Measurements from ENCODE around the gene C3.
"Not testable (repeated sequence)": the region's sequence is repeated elsewhere in the genome, so short reads cannot be mapped to it uniquely, and the experiment has no call there.

C3 gene

DNA sequence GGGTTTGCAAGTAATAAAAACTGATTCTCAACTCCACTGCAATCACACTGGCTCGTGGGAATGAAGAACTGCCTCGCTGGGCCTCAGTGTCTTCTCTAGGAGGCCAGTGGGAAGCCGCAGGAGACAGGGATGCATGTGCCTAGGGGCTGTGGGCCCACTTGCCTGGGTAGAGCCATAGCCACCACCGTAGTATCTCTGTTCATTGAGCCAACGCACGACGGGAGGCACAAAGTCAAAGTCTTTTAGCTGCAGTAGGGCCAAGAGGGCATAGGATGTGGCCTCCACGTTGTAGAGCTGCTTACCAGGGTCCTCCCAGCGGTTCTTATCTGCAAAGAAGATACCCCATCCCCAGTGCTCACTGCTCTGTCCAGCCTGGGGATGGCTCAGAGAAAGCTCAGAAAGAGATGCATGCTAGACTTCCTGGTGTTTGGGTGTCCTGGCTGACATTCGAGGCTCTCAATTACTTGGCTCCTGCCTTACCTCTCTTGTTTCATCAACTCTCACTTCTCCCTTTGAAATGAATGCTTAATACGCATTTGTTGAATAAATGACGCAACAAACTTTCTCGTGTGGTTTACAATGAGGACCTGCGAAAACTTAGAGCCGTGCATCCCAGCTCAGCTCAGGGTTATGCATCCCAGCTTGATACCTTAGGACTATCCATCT lies 34.4 kb downstream of the C3 start:
- DNase-seq: no peak

DNA sequence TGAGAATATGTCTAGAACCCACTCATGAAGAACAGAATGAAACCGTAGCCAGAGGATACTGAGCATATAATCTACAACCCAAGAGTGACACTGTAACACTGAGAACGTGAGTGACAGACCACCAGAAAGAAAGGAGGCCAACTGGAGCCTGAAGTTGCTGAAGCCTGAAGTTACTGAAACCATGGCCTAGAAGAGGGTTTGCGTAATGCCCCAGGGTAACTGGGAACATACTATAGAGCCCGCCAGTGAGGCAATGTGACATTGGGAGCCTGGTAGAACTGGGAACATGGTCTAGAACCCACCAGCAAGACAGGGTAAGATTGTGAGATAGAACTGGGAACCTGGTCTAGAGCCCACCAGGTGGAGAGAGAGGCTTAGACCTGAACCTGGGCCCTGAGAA lies 35.0 kb downstream of the C3 start:
- no peak for DNase-seq

DNA sequence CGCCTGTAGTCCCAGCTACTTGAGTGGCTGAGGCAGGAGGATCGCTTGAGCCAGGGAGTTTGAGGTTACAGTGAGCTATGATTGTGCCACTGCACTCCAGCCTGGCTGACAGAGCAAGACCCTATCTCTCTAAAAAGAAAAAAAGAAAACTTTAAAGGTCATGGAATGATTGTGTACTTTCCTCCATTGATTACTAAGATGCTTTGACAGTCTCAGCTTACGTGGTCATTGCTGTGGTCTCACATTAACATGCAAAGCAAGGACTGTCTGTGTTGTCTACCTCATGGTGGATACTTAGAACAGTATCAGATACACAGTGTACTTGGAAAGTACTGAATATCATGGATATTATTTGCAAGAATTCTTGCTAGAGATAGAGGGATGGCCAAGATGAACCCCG lies 36.5 kb downstream of the C3 start:
- DNase-seq: no peak

DNA sequence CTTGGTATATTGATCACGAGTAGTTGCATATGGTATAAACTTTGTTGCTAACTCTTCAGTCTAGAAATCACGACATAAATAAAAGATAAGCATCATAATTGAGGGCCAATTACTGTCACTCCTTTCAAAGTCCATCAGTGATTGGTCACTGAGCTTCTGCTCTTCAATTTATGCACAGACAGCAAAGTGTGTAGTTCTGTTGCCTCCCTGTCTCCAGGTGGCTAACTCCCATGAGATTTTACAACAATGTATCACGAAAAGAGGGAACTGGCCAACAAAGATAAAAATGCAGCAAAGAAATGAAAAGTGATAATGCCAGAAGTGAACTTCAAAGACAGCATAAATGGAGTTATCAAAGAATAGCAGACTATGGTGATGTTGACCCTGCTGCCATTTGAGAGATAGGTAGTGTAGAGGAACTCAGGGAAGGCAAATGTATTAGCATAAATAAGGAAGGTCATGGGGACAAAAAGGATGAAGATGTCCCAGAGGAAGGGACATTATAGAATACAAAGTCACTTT lies 37.8 kb downstream of the C3 start:
- DNase-seq: no peak

DNA sequence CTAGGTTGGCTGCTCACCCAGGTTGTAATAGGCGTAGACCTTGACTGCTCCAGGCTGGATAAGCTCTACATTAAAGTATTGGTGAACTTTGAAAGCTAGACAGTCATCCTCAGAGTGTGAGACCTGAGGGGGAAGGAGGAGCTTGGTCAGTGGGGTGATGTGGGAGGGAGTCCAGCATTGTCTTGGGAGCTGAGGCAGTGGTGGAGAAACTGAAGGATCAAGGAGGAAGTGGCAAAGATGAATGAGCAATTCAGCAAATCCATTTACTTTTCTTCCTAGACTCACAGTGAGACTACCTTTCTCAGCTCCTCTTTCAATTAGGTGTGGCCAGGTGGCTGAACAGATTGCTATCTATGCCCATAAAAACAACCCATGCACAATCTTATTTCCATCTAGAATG lies 40.3 kb downstream of the C3 start:
- DNase-seq: no peak

- no peak for DNase-seq
These were observed 41.3 kb downstream of the C3 start for GRCh38 chr19:6679139-6679538.

GRCh38 chr19:6678690-6679109 lies 41.8 kb downstream of the C3 start:
- no peak for DNase-seq

- DNase-seq: peak; percentile 35
These were observed 42.4 kb downstream of the C3 start for GRCh38 chr19:6677883-6678689.

- DNase-seq: no peak
These were observed 43.0 kb downstream of the C3 start for GRCh38 chr19:6677495-6677882.

GRCh38 chr19:6676288-6676687 lies 44.2 kb downstream of the C3 start:
- no peak for DNase-seq

- DNase-seq: peak; percentile 82
These were observed 45.6 kb downstream of the C3 start for GRCh38 chr19:6674868-6675305.

- DNase-seq: not testable (repeated sequence)
These were observed 46.0 kb downstream of the C3 start for GRCh38 chr19:6674408-6674807.

DNA sequence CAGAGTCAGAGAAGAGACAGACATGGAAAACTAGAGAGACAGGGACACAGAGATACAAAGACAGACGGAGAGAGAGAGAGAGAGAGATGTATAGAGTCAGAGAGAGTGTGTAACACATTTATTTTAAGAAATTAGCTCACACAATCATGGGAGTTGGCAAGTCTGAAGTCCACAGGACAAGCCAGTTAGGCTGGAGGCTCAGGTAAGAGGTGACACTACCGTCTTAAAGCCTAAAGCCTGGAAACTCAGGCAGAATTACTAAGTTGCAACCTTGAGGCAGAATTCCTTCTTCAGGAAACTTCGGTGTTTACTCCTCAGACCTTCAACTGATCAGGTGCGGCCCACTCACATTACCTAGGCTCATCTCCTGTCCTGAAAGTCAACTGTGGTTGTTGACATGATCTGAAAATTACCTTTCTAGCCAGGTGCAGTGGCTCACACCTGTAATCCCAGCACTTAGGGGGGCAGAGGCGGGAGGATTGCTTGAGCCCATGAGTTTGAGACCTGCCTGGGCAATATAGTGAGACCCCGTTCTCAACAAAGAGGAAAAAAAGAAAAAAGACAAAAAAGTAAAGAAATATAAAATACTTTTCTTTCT lies 47.7 kb downstream of the C3 start:
- no peak for DNase-seq

- DNase-seq: no peak
These were observed 48.5 kb downstream of the C3 start for GRCh38 chr19:6671960-6672359.

GRCh38 chr19:6668691-6669090 lies 51.8 kb downstream of the C3 start:
- DNase-seq: peak; percentile 32

- peak; percentile 63 for DNase-seq
These were observed 53.3 kb downstream of the C3 start for GRCh38 chr19:6667114-6667627.

DNA sequence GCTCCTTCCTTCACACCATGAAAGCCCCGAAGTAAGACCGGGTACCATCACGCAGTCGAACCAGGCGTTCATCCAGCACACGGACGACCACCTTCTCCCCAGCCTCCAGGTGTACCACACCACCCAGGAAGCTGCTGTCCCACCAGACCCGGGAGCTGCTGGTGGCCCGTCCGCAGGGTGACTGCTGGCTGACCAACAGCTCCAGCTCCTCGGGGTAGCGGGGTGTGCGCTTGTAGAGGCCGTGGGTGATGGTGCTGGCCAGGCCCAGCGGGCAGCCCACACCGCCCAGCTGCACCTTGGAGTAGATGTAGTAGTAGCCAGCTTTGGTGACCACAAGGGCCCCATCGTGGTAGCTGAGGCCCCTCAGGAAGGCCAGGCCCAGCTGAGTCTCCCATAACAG lies 55.5 kb downstream of the C3 start:
- no peak for DNase-seq

GRCh38 chr19:6663236-6664201 lies 56.9 kb downstream of the C3 start:
- peak; percentile 55 for DNase-seq

DNA sequence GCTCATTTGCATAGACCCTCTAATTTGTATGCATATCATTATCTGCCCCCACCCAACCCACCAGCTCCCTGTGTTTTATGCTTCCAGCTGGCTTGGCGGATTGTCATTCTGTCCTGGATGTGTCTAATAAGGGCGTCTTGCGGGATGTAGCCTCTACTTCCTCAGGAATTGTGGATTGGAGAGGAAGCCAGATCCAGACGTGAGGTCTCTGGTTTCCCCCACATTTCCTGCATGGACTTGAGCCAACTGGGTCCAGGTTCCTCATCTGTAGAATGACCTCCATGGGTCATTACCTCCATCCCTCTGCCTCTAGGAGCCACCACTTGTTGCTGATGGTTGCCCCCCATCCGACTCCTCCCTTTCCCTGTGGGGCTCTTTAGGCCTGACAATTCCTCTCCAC lies 57.7 kb downstream of the C3 start:
- DNase-seq: no peak

- peak; percentile 70 for DNase-seq
These were observed 58.8 kb downstream of the C3 start for GRCh38 chr19:6661509-6662244.

DNA sequence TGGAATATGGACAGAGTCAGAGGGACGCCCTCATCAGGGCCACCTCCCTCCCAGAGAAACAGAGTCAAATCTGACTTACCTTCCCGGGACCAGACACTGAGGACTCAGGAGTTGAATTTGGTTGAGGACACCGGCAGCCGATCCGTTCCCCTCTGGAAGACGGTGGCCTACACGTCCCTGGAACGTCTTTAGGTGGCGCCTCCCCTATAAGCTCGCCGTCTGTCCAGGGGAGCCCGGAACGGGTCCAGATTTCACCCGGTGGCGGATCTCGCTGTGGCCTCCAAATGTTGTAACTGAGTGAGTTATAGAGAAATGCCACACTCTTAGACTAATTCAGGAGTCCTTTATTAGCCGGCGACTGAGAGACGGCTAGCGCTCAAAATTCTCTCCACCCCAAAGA lies 59.5 kb downstream of the C3 start:
- no peak for DNase-seq

- DNase-seq: not testable (repeated sequence)
These were observed 64.1 kb downstream of the C3 start for GRCh38 chr19:6656390-6656789.
